IMR-90 (cell line): ENCODE results near the gene PLA2G12A. TPM values are rescaled to one million over a fixed set of nuclear protein-coding genes. Genes with fewer than 3 reads are reported as not detected.

Source experiments
- ATAC-seq: fragments of 200-7000 bp; cut with Tn5 transposase; 2 replicates; pipeline ENCODE4 v1.9.1; 2020; ENCODE audit warnings: low read depth, mild to moderate bottlenecking, moderate library complexity
- BruUV-seq: library from RNA; stranded (reverse); fragments of 400-500 nt; replicated peaks from 2 replicates; lab custom pipeline; 2021; lab: Mats Ljungman, UMichigan
- CTCF ChIA-PET: fragments of 300-600 bp; formaldehyde crosslinking; extraction: SDS; loops from one replicate; lab custom pipeline; 2021; ENCODE audit warnings: antibody characterized with exemption; lab: Yijun Ruan, JAX
- POLR2A ChIA-PET: fragments of 300-600 bp; sonication (Branson Sonifier 250); formaldehyde crosslinking; loops from one replicate; lab custom pipeline; 2022; ENCODE audit warnings: antibody characterized with exemption; ENCODE audit not compliant: unreplicated experiment; lab: Charles Lee
- DNase-seq: peaks from one replicate; pipeline ENCODE4 v3.0.0; 2013
- H2AFZ ChIP-seq: replicated peaks from 2 replicates; pipeline ENCODE3; 2013; ENCODE audit warnings: low read length, mild to moderate bottlenecking; ENCODE audit not compliant: poor library complexity
- H2AK5ac ChIP-seq: 2 replicates; pipeline ENCODE4 v1.6.1; 2013; ENCODE audit warnings: low read depth, low read length, inconsistent platforms
- H2AK9ac ChIP-seq: replicated peaks from 2 replicates; pipeline ENCODE3; 2013; ENCODE audit warnings: mild to moderate bottlenecking, low read depth, low read length, moderate library complexity; ENCODE audit not compliant: poor library complexity
- H2BK120ac ChIP-seq: 2 replicates; pipeline ENCODE4 v1.6.1; 2013; ENCODE audit warnings: low read depth, low read length, inconsistent platforms
- H2BK15ac ChIP-seq: 3 replicates; pipeline ENCODE4 v1.6.1; 2013; ENCODE audit warnings: low read depth, low read length, inconsistent platforms
- H2BK20ac ChIP-seq: 2 replicates; pipeline ENCODE4 v1.6.1; 2013; ENCODE audit warnings: low read depth, mild to moderate bottlenecking, inconsistent platforms, low read length, moderate library complexity
- H2BK5ac ChIP-seq: 2 replicates; pipeline ENCODE4 v1.6.1; 2013; ENCODE audit warnings: mild to moderate bottlenecking, low read depth, low read length, inconsistent platforms; ENCODE audit not compliant: poor library complexity, severe bottlenecking
- H3K14ac ChIP-seq: replicated peaks from 2 replicates; pipeline ENCODE4 v1.6.1; 2013; ENCODE audit warnings: low read depth, low read length, inconsistent platforms
- H3K18ac ChIP-seq: 2 replicates; pipeline ENCODE4 v1.6.1; 2013; ENCODE audit warnings: low read depth, low read length, control low read depth
- H3K23ac ChIP-seq: 2 replicates; pipeline ENCODE4 v1.6.1; 2013; ENCODE audit warnings: low read depth, low read length, inconsistent platforms
- H3K27ac ChIP-seq: 2 replicates; pipeline ENCODE4 v1.5.1; 2013; ENCODE audit warnings: mild to moderate bottlenecking, control low read depth, low read length; ENCODE audit not compliant: insufficient read depth
- H3K27me3 ChIP-seq: 2 replicates; pipeline ENCODE4 v1.6.1; 2013; ENCODE audit warnings: low read length; ENCODE audit not compliant: control insufficient read depth, insufficient read depth
- H3K36me3 ChIP-seq: 2 replicates; pipeline ENCODE4 v1.6.1; 2013; ENCODE audit warnings: low read length, mixed read lengths; ENCODE audit not compliant: control insufficient read depth, insufficient read depth
- H3K4ac ChIP-seq: 2 replicates; pipeline ENCODE4 v1.6.1; 2013; ENCODE audit warnings: low read depth, low read length, inconsistent platforms
- H3K4me1 ChIP-seq: 2 replicates; pipeline ENCODE4 v1.6.1; 2013; ENCODE audit warnings: low read length, mixed read lengths; ENCODE audit not compliant: control insufficient read depth, insufficient read depth
- H3K4me2 ChIP-seq: 2 replicates; pipeline ENCODE4 v1.6.1; 2013; ENCODE audit warnings: low read depth, mild to moderate bottlenecking, control low read depth, low read length, moderate library complexity
- H3K4me3 ChIP-seq: 2 replicates; pipeline ENCODE4 v1.5.1; 2013; ENCODE audit warnings: low read depth, mild to moderate bottlenecking, control low read depth, low read length, moderate library complexity; ENCODE audit not compliant: insufficient read depth
- H3K56ac ChIP-seq: 2 replicates; pipeline ENCODE4 v1.6.1; 2013; ENCODE audit warnings: low read length, inconsistent platforms; ENCODE audit not compliant: insufficient read depth; ENCODE audit errors: extremely low read depth
- H3K79me1 ChIP-seq, 2 experiments: 2 replicates each; pipeline ENCODE4 v1.6.1; 2013; ENCODE audit warnings: low read length in 2 of 2, inconsistent platforms in 1 of 2, low read depth in 1 of 2
- H3K9ac ChIP-seq: 2 replicates; pipeline ENCODE4 v1.6.1; 2013; ENCODE audit warnings: low read depth, low read length, control low read depth
- H3K9me1 ChIP-seq: 2 replicates; pipeline ENCODE4 v1.6.1; 2013; ENCODE audit warnings: low read length, inconsistent platforms; ENCODE audit not compliant: insufficient read depth
- H3K9me3 ChIP-seq: 2 replicates; pipeline ENCODE4 v1.6.1; 2013; ENCODE audit warnings: low read length; ENCODE audit not compliant: control insufficient read depth, insufficient read depth
- H4K20me1 ChIP-seq: 2 replicates; pipeline ENCODE4 v1.6.1; 2013; ENCODE audit warnings: low read length, inconsistent platforms; ENCODE audit not compliant: insufficient read depth
- H4K5ac ChIP-seq: 2 replicates; pipeline ENCODE4 v1.6.1; 2013; ENCODE audit warnings: mild to moderate bottlenecking, low read depth, low read length, control low read depth
- H4K8ac ChIP-seq, 2 experiments: 2 replicates each; pipeline ENCODE4 v1.6.1; 2013; ENCODE audit warnings: low read depth in 2 of 2, low read length in 2 of 2, control low read depth in 1 of 2, inconsistent platforms in 1 of 2
- H4K91ac ChIP-seq: 2 replicates; pipeline ENCODE4 v1.6.1; 2013; ENCODE audit warnings: low read depth, low read length, inconsistent platforms; ENCODE audit not compliant: insufficient read depth
- BHLHE40 ChIP-seq: fragments of 150-350 bp; IDR thresholded peaks from 2 replicates; pipeline ENCODE4 v1.6.1; 2016; ENCODE audit warnings: mild to moderate bottlenecking, low read depth, low read length
- CEBPB ChIP-seq: IDR thresholded peaks from 2 replicates; pipeline ENCODE4 v1.6.1; 2012; ENCODE audit warnings: low read depth, low read length, improper control_type of control experiment
- CHD1 ChIP-seq: IDR thresholded peaks from 2 replicates; pipeline ENCODE4 v1.6.1; 2012; ENCODE audit warnings: low read depth, low read length, improper control_type of control experiment
- CTCF ChIP-seq: conservative IDR thresholded peaks from 2 replicates; pipeline ENCODE4 v1.5.1; 2012; ENCODE audit warnings: mild to moderate bottlenecking, low read depth, low read length, improper control_type of control experiment
- FOS ChIP-seq: fragments of 150-350 bp; IDR thresholded peaks from 2 replicates; pipeline ENCODE4 v1.6.1; 2016; ENCODE audit warnings: low read depth, low read length
- MAFK ChIP-seq: IDR thresholded peaks from 2 replicates; pipeline ENCODE4 v1.6.1; 2012; ENCODE audit warnings: low read depth, low read length, improper control_type of control experiment
- MAZ ChIP-seq: IDR thresholded peaks from 2 replicates; pipeline ENCODE4 v1.6.1; 2012; ENCODE audit warnings: low read depth, mild to moderate bottlenecking, low read length, improper control_type of control experiment, moderate library complexity, borderline replicate concordance
- MXI1 ChIP-seq: IDR thresholded peaks from 2 replicates; pipeline ENCODE4 v1.6.1; 2012; ENCODE audit warnings: low read depth, mild to moderate bottlenecking, low read length, moderate library complexity, borderline replicate concordance
- NFE2L2 ChIP-seq: fragments of 150-350 bp; IDR thresholded peaks from 2 replicates; pipeline ENCODE4 v1.6.1; 2016; ENCODE audit warnings: low read depth, mild to moderate bottlenecking, low read length
- POLR2A ChIP-seq: IDR thresholded peaks from 2 replicates; pipeline ENCODE4 v1.6.1; 2012; ENCODE audit warnings: mild to moderate bottlenecking, low read depth, low read length
- RAD21 ChIP-seq: IDR thresholded peaks from 2 replicates; pipeline ENCODE4 v1.6.1; 2012; ENCODE audit warnings: low read length, improper control_type of control experiment
- RCOR1 ChIP-seq: IDR thresholded peaks from 2 replicates; pipeline ENCODE4 v1.6.1; 2012; ENCODE audit warnings: mild to moderate bottlenecking, low read length, improper control_type of control experiment; ENCODE audit not compliant: insufficient replicate concordance
- RFX5 ChIP-seq: IDR thresholded peaks from 2 replicates; pipeline ENCODE4 v1.8.0; 2012; ENCODE audit warnings: low read depth, mild to moderate bottlenecking, low read length, moderate library complexity
- SMC3 ChIP-seq: fragments of 150-350 bp; IDR thresholded peaks from 2 replicates; pipeline ENCODE4 v1.6.1; 2016; ENCODE audit warnings: low read depth, mild to moderate bottlenecking, antibody characterized with exemption, low read length, moderate library complexity
- USF2 ChIP-seq: fragments of 150-350 bp; IDR thresholded peaks from 2 replicates; pipeline ENCODE4 v1.6.1; 2017; ENCODE audit warnings: mild to moderate bottlenecking, antibody characterized with exemption, low read length, low read depth
- dilution Hi-C: fragments of 300-500 bp; cut with HindIII; formaldehyde crosslinking; loops from one replicate; pipeline ENCODE4 v1.14.3; 2018; ENCODE audit warnings: low sequenced_read_pairs; ENCODE audit not compliant: unreplicated experiment
- in situ Hi-C: fragments of 300-500 bp; cut with MboI; formaldehyde crosslinking; loops from 3 replicates; pipeline ENCODE4 v1.14.3; 2019; ENCODE audit warnings: low sequenced_read_pairs, inconsistent platforms, mixed read lengths
- intact Hi-C: fragments of 100-400 bp; cut with micrococcal nuclease; formaldehyde crosslinking; loops from 2 replicates; pipeline ENCODE4 v1.10.0; 2022
- polyA plus RNA-seq, 3 experiments: library from polyadenylated mRNA; depleted of rRNA; stranded (reverse); fragments of >200 nt; gene quantifications; 2 replicates each; pipeline ENCODE4 v1.2.3, GENCODE V29; 2012; ENCODE audit warnings: low replicate concordance in 1 of 3
- total RNA-seq: library from RNA; depleted of rRNA; stranded (reverse); fragments of >200 nt; gene quantifications from 2 replicates; pipeline ENCODE4 v1.2.3, GENCODE V29; 2012
- TF ChIP-seq, protein P1 (sequence below): fragments of 150-350 bp; IDR thresholded peaks from 2 replicates; pipeline ENCODE4 v1.6.1; 2016; ENCODE audit warnings: low read depth, mild to moderate bottlenecking, low read length, moderate library complexity, borderline replicate concordance

PLA2G12A gene
- total and polyA plus RNA-seq, 2 of the 4 experiments (the other 2 are of a cell fraction): 10.3 to 17.4 TPM

GRCh38 chr4:109672169-109672930 lies 57.5 kb downstream of the PLA2G12A start:
- CTCF ChIA-PET: no interaction called here
- no peak overlapping the region for H3K18ac ChIP-seq
- H4K5ac ChIP-seq: no peak overlapping the region
- no peak overlapping the region for H4K91ac ChIP-seq
- H3K23ac ChIP-seq: no peak overlapping the region
- in situ Hi-C loops: no loop called here
- POLR2A ChIA-PET: no interaction called here
- no peaks in the 10 kb centered on the region for H3K9me3 ChIP-seq
- intact Hi-C loops: no loop called here
- H2AFZ ChIP-seq: no peak overlapping the region
- no peak overlapping the region for H2AK5ac ChIP-seq
- no peak overlapping the region for H4K8ac ChIP-seq
- no peak overlapping the region for H3K27ac ChIP-seq
- no peaks in the 10 kb centered on the region for H3K9me1 ChIP-seq
- H4K20me1 ChIP-seq: no peaks in the 10 kb centered on the region
- no peak overlapping the region for H2BK5ac ChIP-seq
- H3K79me1 ChIP-seq: no peaks in the 10 kb centered on the region
- TF ChIP-seq USF2 (no peak), FOS (no peak), CEBPB (no peak), POLR2A (no peak), CTCF (no peak), CHD1 (no peak), MAZ (no peak), RFX5 (no peak), SMC3 (no peak), RAD21 (no peak), MAFK (no peak), NFE2L2 (no peak), RCOR1 (no peak), MXI1 (no peak), BHLHE40 (no peak)
- TF ChIP-seq, protein P1, sequence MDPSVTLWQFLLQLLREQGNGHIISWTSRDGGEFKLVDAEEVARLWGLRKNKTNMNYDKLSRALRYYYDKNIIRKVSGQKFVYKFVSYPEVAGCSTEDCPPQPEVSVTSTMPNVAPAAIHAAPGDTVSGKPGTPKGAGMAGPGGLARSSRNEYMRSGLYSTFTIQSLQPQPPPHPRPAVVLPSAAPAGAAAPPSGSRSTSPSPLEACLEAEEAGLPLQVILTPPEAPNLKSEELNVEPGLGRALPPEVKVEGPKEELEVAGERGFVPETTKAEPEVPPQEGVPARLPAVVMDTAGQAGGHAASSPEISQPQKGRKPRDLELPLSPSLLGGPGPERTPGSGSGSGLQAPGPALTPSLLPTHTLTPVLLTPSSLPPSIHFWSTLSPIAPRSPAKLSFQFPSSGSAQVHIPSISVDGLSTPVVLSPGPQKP: no peak
- ATAC-seq (no peak), DNase-seq (no peak)
- H2BK15ac ChIP-seq: no peak overlapping the region
- no peaks in the 10 kb centered on the region for H3K36me3 ChIP-seq
- H3K9ac ChIP-seq: no peak overlapping the region
- no peak overlapping the region for H3K4me3 ChIP-seq
- no peak overlapping the region for H2BK120ac ChIP-seq
- dilution Hi-C loops: no loop called here
- no peaks in the 10 kb centered on the region for H3K27me3 ChIP-seq
- H3K4me2 ChIP-seq: no peak overlapping the region
- H3K4me1 ChIP-seq: no peaks in the 10 kb centered on the region
- H3K14ac ChIP-seq: no peak overlapping the region
- BruUV-seq: no TSS peak
- no peak overlapping the region for H2AK9ac ChIP-seq
- H3K56ac ChIP-seq: no peak overlapping the region
- no peak overlapping the region for H3K4ac ChIP-seq
- H2BK20ac ChIP-seq: no peak overlapping the region
